ENCODE results near the gene MRPL33. TPM values are rescaled to one million over a fixed set of nuclear protein-coding genes. Genes with fewer than 3 reads are reported as not detected.

Gene MRPL33
- total and polyA plus RNA-seq, 2 of the 13 experiments (the other 11 are each of a cell fraction or from before 2014, with no cell fraction given): 69.7 to 218 TPM

DNA sequence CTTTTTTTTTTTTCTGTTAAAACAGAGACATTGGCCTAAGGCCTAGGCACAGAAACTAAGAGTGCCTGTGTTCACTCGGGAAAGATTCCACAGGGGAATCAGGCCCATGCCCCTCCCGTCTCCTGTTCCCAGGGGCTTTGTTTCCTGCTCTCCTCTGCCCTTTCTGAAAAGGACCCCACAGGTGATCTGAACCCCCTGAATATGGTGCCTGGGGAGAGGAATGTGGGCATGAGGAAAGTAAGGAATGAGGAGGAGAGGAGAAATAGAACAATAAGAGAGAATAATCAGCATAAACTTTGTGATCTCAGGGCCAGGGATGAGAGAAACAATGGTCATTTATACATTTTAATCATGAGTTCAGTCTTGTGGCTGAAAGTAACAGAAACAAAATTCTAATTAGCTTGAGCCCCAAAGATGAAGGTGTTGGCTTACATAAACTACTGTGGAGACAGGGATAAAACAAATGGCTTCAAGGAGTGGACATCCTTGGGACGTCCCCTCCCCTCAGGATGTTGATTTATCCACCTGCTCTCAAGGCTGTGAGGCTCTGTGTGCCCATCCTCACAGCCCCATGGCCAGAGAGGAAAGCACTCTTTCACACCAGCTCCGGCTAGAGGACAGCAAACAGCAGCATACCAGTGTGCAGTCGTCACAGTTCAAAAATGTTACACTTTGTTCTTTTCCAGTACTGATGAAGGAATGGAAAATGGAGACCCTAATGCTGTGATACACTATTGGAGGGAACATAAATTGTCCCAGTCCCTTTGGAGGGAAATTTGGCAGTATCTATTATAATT is 46.4 kb upstream of the MRPL33 start (continued):
- TF ChIP-seq, protein P1, sequence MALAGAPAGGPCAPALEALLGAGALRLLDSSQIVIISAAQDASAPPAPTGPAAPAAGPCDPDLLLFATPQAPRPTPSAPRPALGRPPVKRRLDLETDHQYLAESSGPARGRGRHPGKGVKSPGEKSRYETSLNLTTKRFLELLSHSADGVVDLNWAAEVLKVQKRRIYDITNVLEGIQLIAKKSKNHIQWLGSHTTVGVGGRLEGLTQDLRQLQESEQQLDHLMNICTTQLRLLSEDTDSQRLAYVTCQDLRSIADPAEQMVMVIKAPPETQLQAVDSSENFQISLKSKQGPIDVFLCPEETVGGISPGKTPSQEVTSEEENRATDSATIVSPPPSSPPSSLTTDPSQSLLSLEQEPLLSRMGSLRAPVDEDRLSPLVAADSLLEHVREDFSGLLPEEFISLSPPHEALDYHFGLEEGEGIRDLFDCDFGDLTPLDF (CRISPR knock-in tag; IDR thresholded peaks at IDR 0.05): no peak
- no peak for TF ChIP-seq TP53 (CRISPR knock-in tag; conservative IDR thresholded peaks at IDR 0.05)
- TF ChIP-seq ZNF629 (CRISPR knock-in tag; conservative IDR thresholded peaks at IDR 0.05): 0 out of 2 replicates have a peak, but pooled peaks have one; percentile 26
- TF ChIP-seq ZNF329 (CRISPR knock-in tag; IDR thresholded peaks at IDR 0.05; ENCODE audit: low read depth): no peak
- TF ChIP-seq ZBTB42 (CRISPR knock-in tag; IDR thresholded peaks at IDR 0.05): no peak
- no peak for TF ChIP-seq MAFG (CRISPR knock-in tag; IDR thresholded peaks at IDR 0.05)
- TF ChIP-seq FOXA1 (IDR thresholded peaks at IDR 0.05): no peak
- peak; percentile 84 for TF ChIP-seq FOXA1 (CRISPR knock-in tag; IDR thresholded peaks at IDR 0.05)
- no peak for TF ChIP-seq ZNF652 (CRISPR knock-in tag; IDR thresholded peaks at IDR 0.05; ENCODE audit: borderline replicate concordance, low read depth)
- no peak for TF ChIP-seq NCOR1 (IDR thresholded peaks at IDR 0.05; ENCODE audit: borderline replicate concordance, low read length)
- no peak for TF ChIP-seq ZNF589 (CRISPR knock-in tag; conservative IDR thresholded peaks at IDR 0.05)
- TF ChIP-seq, protein P2, sequence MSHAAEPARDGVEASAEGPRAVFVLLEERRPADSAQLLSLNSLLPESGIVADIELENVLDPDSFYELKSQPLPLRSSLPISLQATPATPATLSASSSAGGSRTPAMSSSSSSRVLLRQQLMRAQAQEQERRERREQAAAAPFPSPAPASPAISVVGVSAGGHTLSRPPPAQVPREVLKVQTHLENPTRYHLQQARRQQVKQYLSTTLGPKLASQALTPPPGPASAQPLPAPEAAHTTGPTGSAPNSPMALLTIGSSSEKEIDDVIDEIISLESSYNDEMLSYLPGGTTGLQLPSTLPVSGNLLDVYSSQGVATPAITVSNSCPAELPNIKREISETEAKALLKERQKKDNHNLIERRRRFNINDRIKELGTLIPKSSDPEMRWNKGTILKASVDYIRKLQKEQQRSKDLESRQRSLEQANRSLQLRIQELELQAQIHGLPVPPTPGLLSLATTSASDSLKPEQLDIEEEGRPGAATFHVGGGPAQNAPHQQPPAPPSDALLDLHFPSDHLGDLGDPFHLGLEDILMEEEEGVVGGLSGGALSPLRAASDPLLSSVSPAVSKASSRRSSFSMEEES (CRISPR knock-in tag; IDR thresholded peaks at IDR 0.05): no peak
- TF ChIP-seq ZNF841 (CRISPR knock-in tag; IDR thresholded peaks at IDR 0.05; ENCODE audit: borderline replicate concordance): no peak
- TF ChIP-seq HIVEP1 (CRISPR knock-in tag; IDR thresholded peaks at IDR 0.05): no peak
- TF ChIP-seq HCFC1 (IDR thresholded peaks at IDR 0.05; ENCODE audit: low read depth, low read length): no peak
- 0 out of 2 replicates have a peak, but pooled peaks have one; percentile 36 for TF ChIP-seq MTA1 (CRISPR knock-in tag; IDR thresholded peaks at IDR 0.05; ENCODE audit: borderline replicate concordance)
- TF ChIP-seq SIN3B (IDR thresholded peaks at IDR 0.05; ENCODE audit: low read length): no peak
- TF ChIP-seq ZFP90 (CRISPR knock-in tag; IDR thresholded peaks at IDR 0.05; ENCODE audit: borderline replicate concordance): no peak
- TF ChIP-seq, protein P3, sequence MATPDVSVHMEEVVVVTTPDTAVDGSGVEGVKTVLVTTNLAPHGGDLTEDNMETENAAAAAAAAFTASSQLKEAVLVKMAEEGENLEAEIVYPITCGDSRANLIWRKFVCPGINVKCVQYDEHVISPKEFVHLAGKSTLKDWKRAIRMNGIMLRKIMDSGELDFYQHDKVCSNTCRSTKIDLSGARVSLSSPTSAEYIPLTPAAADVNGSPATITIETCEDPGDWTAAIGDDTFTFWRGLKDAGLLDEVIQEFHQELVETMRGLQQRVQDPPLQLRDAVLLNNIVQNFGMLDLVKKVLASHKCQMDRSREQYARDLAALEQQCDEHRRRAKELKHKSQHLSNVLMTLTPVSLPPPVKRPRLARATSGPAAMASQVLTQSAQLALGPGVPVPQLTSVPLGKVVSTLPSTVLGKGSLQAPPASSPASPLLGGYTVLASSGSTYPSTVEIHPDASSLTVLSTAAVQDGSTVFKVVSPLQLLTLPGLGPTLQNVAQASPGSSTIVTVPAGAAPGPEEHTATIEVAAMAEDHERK (CRISPR knock-in tag; IDR thresholded peaks at IDR 0.05; ENCODE audit: low read depth): no peak
- TF ChIP-seq, protein P4, sequence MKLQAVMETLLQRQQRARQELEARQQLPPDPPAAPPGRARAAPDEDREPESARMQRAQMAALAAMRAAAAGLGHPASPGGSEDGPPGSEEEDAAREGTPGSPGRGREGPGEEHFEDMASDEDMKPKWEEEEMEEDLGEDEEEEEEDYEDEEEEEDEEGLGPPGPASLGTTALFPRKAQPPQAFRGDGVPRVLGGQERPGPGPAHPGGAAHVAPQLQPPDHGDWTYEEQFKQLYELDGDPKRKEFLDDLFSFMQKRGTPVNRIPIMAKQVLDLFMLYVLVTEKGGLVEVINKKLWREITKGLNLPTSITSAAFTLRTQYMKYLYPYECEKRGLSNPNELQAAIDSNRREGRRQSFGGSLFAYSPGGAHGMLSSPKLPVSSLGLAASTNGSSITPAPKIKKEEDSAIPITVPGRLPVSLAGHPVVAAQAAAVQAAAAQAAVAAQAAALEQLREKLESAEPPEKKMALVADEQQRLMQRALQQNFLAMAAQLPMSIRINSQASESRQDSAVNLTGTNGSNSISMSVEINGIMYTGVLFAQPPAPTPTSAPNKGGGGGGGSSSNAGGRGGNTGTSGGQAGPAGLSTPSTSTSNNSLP (IDR thresholded peaks at IDR 0.05; ENCODE audit: low read depth, low read length): peak; percentile 35; the same call in 1 of the 2 replicates
- TF ChIP-seq, protein P5, sequence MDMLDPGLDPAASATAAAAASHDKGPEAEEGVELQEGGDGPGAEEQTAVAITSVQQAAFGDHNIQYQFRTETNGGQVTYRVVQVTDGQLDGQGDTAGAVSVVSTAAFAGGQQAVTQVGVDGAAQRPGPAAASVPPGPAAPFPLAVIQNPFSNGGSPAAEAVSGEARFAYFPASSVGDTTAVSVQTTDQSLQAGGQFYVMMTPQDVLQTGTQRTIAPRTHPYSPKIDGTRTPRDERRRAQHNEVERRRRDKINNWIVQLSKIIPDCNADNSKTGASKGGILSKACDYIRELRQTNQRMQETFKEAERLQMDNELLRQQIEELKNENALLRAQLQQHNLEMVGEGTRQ (IDR thresholded peaks at IDR 0.05; ENCODE audit: low read depth, low read length): no peak
- TF ChIP-seq, protein P5 (CRISPR knock-in tag; IDR thresholded peaks at IDR 0.05; ENCODE audit: borderline replicate concordance): no peak
- no peak for TF ChIP-seq SP140L (CRISPR knock-in tag; IDR thresholded peaks at IDR 0.05; ENCODE audit: borderline replicate concordance)
